CD1c-positive myeloid dendritic cell (primary cell): Measurements from ENCODE around the gene OR2C3.

Experiments used
- DNase-seq: peaks from one replicate; pipeline ENCODE4 v3.0.0-alpha.2; 2016; ENCODE audit errors: extremely low spot score

Gene OR2C3

GRCh38 chr1:247517795-247518612 lies 18.2 kb downstream of the OR2C3 start:
- DNase-seq: no peak

DNA sequence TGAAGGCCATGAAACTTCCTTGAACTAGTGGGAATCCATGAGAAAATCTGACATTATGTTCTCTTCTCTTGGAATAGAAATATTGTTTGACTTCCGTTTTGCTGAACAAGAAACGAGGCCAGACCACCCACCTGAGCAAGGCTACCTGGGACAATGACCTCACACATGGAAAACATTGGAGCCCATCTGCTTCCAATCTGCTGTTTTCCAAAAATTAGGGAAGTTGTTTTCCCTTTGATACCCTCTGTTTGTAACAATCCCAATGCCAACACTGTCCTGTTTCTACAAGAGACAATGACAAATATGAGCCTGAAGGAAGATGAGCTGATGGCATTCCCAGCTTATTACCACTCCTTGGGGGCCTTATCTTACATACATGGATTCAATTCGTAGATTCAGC lies 29.4 kb downstream of the OR2C3 start:
- DNase-seq: no peak

DNA sequence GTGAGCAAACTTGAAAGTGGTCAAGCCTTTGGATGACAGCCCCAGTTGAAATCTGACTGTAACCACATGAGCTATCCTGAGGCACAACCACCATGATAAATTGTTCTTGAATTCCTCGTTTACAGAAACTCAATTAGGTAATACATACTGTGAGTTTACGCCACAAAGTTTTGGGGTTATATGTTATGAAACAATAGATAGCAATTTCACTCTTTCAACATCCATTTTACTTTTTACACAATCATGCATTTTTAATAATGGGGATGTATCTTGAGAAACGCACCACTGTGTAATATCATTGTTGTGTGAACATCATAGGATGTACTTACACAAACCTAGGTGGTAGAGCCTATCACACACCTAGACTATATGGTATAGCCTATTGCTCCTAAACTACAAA lies 35.4 kb downstream of the OR2C3 start:
- peak; percentile 34 for DNase-seq

GRCh38 chr1:247496581-247497285 lies 39.5 kb downstream of the OR2C3 start:
- no peak for DNase-seq

DNA sequence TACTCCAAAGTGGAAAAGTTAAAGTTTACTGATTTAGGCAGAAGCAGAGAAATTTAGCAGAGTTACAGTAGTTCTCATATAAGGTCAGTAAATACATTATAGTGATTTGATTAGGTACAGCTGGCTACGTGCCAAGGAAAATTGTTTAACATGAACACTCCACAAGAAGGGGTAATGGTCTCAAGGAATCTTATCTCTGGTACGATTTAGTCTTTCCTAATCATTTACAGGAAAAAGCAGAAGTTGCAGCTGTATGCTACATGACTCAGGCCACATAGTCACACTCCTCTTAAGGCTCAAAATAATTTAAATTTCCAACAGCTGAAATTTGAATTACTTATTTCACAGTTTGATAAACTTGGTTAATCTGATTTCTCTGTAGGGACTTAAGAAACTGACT lies 41.5 kb downstream of the OR2C3 start:
- peak; percentile 74 for DNase-seq

DNA sequence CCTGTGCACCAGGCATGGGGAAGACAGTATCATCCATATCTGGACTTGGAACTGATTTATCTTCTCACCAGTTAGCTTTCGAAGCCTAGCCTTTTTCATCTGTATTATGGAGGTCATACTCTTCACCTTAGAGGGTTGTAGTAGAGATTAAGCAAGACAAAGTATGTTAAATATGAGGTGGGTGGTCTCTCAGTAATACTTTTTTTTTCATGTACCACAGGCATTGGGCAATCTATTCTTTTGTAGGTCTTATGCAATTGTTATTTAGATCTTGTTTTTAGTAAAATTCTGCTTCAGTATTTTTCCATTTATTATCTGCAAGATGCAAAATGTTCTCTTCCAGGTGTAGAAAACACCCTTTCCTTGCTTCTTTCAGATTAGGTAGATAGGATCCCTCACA lies 43.1 kb downstream of the OR2C3 start:
- DNase-seq: peak; percentile 7

- no peak for DNase-seq
These were observed 44.9 kb downstream of the OR2C3 start for GRCh38 chr1:247491328-247491727.

GRCh38 chr1:247487057-247487456 lies 49.2 kb downstream of the OR2C3 start:
- peak; percentile 76 for DNase-seq

- no peak for DNase-seq
These were observed 53.5 kb downstream of the OR2C3 start for GRCh38 chr1:247482747-247483146.

GRCh38 chr1:247476328-247477058 lies 59.7 kb downstream of the OR2C3 start:
- DNase-seq: peak; percentile 18

- no peak for DNase-seq
These were observed 60.4 kb downstream of the OR2C3 start for GRCh38 chr1:247475793-247476192.
